ENCODE results near the gene SLC1A2.

GRCh38 chr11:35334385-35335090, 84.8 kb downstream of the SLC1A2 start:
- TF ChIP-seq POLR2A (IDR thresholded peaks at IDR 0.05): no peak
- TF ChIP-seq, protein P1, sequence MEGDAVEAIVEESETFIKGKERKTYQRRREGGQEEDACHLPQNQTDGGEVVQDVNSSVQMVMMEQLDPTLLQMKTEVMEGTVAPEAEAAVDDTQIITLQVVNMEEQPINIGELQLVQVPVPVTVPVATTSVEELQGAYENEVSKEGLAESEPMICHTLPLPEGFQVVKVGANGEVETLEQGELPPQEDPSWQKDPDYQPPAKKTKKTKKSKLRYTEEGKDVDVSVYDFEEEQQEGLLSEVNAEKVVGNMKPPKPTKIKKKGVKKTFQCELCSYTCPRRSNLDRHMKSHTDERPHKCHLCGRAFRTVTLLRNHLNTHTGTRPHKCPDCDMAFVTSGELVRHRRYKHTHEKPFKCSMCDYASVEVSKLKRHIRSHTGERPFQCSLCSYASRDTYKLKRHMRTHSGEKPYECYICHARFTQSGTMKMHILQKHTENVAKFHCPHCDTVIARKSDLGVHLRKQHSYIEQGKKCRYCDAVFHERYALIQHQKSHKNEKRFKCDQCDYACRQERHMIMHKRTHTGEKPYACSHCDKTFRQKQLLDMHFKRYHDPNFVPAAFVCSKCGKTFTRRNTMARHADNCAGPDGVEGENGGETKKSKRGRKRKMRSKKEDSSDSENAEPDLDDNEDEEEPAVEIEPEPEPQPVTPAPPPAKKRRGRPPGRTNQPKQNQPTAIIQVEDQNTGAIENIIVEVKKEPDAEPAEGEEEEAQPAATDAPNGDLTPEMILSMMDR (IDR thresholded peaks at IDR 0.05): no peak

Data from uterus (tissue), 2 donors.